GM10847 (cell line): Measurements from ENCODE around the gene ARTN.

Experiments used
- POLR2A ChIP-seq: IDR thresholded peaks from 2 replicates; pipeline ENCODE4 v1.6.1; 2011; ENCODE audit not compliant: insufficient read length; ENCODE audit errors: extremely low read depth

ARTN gene

DNA sequence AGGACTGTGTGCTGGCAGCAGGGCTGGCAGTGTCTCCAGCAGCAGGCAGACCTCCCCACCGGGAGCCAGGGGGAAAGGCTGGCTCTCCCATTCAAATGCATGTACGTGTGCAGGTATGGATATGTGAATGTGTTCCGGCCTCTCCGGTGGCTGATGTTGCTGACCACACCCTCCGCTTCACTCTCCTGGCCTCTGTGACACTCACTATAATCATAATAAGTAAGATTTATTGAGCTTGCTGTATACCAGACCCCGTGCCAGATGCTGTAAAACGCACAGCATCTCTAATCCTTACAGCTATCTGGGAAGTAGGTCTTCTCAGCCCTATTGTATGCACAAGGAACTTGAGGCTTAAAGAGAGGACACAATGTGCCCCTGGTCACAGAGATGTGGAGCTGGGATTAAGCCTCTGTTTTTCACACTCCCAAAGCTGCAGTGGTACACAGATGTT is 20.5 kb upstream of the ARTN start:
- TF ChIP-seq POLR2A: no peak

DNA sequence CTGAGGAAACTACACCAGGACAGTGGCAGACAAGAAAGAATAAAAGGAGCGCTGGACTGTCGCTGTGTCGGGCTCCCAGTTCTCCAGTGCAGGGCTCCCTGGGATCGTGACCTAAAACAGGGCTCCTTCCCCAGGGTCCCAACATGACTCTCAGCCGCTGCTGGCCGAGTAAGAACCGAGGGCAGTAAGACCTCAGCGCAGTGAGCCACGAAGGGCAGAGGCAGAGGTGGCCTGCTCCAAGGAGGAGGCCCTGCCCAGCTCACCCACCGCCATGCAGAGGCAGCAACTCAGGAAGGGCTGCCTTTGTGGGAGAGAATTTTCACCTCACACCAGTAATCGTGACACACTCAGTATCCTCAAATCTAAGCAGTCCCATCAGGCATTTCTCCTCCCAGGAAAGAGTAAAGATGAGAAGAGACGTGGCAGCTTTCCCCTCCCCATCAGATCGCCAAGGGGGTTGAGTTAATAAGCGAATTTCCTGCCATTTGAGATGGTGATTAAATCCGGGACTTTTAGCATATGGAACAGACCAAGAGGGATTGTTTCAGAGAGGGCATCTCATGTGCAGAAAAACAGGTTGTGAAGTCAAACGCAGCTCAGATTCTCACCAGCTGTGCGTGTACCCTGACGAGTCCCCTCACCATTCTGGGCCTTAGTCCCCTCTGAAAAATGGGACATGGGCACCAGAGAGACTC is 19.8 kb upstream of the ARTN start:
- TF ChIP-seq POLR2A: no peak

DNA sequence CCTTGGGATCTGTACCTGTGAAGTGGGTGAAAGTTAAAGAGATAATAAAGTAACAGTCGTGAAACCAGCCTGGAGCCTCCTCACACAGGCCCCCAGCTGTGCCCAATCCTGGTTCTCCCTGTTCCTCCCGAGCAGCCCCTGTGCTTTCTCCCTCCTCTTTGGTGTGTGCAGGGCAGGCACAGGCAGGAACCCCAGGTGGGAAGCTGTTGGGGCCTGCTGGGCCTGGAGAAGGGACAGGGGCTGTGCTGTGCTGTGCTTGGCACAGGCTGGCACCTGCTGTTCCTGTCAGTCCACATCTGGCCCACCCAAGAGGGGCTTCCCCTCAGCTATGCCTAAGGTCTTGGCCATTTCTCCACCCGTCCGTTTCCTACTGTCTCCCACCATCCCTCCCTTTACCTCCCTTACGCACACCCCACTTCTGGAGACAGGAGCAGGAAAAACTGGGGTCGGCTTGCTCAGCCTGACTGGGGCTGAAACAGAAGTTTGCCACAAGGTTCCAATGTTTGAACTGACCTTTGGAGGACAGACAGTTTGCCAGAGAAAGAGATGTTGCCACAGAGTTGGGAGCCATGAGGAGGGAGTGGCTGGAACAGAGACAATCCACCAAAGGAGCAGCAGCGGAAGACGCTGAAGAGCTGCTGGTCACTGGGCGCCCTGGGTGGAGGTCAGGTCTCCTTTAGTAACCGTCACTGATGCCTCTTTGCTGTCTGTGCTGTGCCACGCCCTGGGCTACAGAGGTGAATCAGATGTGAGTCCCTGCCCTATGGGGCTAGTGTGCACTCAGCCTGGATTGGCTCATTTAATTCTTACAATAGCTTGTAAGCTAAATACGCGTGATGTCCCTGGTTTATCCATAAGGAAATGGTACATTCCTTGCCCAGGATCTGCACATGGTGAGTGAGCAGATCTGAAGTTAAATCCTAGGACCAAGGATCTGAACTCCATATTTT is 18.8 kb upstream of the ARTN start:
- TF ChIP-seq POLR2A: no peak

DNA sequence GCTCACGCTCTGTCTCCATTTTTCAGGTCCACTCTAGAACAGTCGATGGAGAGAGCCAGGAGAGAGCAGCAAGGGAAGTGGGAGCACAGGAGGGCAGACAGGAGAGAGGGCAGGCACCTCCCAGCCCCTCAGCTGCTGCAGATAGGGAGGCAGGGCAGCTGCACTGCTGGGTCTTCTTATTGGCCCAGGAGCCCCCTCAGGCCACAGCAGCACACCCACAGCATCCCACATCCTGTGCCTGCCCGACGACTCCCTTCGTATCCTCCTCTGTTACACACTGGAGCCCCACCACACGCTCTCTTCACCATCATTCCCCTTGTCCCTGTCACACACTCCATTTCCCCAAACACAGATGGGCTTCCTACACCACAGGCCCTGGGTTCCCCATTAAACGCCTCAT is 13.7 kb upstream of the ARTN start:
- TF ChIP-seq POLR2A: no peak

DNA sequence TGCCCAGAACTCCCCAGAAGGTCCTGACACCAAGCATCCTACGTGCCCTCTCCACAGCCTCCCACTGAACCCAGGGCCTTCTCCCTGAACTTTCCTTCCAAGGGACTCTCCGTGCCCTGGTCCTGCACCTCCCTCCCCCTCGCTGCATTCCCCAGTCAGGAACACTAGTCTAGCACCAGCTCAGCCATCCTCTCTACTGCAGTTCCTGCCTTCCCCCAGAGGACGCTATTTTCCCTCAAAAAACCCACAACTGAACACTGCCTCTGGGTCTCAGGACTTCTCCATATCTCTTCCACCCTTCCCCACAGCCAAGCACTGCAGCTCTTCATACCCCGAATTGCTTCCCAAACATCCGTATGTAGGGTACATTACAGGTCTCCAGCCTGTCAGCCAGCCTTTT is 12.6 kb upstream of the ARTN start:
- TF ChIP-seq POLR2A: no peak

DNA sequence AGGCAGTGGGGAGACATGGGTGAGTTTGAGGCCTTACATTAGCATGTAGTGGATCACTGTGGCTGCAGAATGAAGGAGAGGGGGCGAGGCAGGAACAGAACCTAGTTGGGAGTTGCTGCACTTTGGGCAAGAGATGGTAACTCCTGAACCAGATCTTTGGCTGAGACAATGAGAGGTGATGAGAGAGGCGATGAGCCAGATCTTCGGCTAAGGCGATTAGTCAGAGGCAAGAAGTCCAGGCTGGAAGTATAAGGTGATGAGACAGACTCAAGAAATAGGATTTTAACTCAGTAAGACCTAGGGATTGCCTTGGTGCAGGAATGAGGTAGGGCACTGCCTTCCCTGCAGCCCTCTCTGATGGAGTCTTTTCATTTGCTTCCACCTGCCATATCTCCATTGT is 9.1 kb upstream of the ARTN start:
- TF ChIP-seq POLR2A: no peak

DNA sequence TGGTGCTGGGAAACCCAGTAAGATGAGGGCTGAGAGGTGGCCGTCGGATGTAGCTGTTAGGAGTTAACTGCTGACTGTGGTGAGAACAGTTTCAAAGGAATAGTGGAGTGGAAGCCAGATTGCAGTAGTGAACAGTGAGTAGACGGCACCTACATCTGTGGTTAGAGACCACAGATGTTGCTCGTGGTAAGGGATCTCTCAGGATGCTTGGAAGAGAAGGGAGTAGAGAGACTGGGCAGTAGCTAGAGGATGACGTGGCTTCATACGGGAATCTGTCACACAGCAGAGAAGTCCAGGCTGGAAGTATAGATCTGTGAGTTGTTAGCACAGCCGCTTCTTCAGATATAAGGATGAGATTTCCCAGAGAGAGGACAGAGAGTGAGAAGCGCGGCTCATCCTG is 7.8 kb upstream of the ARTN start:
- TF ChIP-seq POLR2A: no peak

DNA sequence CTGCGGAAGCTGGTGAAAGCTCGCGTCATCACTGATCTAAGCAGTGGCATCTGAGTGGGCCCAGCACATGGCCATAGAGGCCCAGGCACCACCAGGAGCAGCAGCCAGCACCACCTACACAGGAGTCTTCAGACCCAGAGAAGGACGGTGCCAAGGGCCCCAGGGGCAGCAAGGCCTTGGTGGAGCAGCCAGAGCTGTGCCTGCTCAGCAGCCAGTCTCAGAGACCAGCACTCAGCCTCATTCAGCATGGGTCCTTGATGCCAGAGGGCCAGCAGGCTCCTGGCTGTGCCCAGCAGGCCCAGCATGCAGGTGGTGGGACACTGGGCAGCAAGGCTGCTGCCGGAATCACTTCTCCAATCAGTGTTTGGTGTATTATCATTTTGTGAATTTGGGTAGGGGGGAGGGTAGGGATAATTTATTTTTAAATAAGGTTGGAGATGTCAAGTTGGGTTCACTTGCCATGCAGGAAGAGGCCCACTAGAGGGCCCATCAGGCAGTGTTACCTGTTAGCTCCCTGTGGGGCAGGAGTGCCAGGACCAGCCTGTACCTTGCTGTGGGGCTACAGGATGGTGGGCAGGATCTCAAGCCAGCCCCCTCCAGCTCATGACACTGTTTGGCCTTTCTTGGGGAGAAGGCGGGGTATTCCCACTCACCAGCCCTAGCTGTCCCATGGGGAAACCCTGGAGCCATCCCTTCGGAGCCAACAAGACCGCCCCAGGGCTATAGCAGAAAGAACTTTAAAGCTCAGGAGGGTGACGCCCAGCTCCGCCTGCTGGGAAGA is 3.2 kb upstream of the ARTN start:
- no peak for TF ChIP-seq POLR2A

DNA sequence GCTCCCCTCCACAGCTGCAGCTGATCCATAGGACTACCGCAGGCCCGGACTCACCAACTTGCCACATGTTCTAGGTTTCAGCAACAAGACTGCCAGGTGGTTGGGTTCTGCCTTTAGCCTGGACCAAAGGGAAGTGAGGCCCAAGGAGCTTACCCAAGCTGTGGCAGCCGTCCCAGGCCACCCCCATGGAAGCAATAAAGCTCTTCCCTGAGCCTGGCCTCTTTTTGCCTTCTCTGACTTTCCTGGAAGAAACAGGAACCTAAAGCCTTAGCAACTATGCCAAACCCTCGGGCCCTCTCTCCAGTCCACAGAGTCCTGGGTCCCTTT is 2.7 kb upstream of the ARTN start:
- TF ChIP-seq POLR2A: no peak

DNA sequence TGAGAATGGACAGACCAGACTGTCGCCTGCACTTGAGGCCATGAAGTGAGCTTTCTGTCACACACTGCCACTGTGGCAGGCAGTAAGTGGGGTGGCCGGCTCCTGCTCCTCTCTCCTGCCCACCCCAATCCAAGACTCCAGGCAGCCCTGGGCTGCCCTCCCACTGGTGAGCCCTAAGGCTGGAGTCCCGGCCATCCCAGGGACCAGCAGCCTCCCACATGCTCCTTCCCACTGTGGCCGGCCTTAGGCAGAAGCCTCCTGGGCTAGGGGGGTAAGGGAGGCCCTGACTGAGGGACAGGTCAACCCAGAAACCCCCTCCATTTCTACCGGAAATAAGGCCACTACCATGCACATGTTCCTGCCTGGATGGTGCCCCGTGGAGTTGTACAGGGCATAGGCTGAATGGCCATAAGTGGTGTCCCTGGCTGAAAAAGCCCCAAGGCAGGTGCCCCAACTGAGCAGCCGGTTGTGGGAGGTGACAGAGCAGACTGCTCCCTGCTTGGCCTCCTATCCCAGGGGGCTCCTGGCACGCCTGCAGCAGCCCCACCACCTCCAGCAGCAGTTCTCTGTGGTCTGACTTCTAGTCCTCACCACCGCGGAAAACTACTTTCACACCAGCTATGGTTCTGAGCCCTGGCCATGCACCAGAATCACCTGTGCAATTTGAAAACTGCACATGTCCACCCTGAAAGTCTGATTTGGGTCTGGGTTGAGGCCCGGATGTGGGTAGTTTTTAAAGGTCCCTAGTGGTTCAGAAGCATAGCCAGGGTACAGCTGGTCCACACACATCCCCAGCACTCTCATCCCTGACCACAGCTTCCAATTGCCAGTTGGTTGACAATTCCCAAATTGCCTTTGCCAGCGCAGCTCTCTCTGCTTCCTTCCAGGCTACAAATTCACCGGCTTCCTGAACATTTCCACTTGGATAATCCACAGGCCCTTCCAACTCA is 1.6 kb upstream of the ARTN start:
- TF ChIP-seq POLR2A: no peak

DNA sequence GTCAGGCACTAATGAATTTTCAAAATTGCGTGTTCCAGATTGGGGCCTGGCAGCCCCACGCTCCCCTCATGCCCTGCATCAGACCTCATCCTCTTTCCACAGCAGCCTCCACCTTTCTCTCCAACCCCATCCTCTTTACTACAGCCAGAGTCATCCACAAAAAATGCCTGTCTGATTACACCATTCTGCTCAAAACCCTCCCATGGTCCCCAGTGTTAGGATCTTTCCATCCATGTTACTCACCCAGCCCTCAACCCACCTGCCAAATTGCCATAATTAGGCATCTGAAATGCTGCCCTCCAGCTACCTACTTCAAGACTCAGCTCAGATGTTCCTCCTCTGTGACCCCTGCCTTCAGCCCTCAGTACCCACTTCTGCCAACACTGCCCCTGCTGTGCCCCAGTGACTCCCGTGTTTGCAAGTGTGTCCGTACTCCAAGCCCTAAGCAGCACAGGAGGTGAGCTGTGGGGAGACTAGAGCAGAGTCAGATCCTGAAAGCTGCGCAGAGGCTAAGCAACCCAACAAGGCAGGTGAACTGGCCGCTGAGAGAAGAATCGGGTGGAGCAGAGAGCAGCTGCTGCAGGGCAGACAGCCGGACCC is 715 bp upstream of the ARTN start:
- TF ChIP-seq POLR2A: no peak

DNA sequence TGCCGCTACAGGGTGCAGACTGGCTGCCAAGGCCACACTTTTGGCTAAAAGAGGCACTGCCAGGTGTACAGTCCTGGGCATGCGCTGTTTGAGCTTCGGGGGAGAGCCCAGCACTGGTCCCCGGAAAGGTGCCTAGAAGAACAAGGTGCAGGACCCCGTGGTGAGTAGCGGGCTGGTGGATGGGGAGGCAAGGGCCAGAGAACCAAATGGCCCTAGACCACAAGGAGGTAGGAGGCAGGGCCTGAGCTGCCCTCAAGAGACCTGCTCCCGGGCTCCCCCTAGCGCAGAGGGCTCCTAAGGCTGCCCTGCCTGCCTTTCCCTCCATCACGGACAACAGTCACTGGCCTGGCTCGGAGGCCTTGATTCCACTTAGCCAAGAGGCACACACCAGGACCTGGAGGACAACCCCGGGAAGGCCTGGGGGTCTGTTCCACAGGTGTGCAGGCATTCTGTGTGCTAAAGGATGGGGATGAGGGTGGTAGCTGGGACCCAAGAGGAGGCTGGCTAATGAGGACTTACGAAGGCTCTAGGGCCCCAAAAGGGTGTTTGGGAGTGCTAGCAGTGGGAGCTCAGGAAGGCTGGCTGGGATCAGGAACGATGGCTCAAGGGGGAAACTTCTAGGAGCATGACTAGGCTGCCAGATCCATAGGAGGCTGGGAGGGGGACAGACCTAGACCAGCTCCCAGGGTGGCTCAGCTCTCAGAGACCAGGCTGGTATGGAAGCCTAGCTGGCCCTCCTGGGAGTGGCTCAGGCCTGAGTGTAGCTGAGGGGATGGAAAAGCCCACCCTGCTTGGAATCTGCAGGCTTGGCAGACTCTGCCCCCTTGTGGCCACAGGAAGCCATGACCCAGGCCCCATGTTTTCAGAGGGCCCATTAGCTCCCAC is 742 bp downstream of the ARTN start:
- no peak for TF ChIP-seq POLR2A

DNA sequence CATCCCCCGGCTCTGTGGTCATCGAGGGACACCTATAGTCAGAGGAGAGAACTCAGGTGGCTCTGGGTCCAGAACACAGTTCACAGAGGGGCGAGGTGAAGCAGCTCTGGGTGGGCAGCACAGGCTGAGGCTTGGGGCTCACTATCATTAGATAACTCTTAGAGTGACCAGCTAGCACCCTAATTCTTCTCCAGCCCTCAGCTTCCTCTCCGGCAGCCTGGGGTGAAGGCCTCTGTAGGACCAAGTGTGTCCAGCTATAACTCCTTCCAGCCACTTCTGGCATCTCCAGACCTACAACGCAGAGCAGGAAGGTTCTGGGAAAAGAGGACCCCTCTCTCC is 1.4 kb downstream of the ARTN start:
- TF ChIP-seq POLR2A: no peak

DNA sequence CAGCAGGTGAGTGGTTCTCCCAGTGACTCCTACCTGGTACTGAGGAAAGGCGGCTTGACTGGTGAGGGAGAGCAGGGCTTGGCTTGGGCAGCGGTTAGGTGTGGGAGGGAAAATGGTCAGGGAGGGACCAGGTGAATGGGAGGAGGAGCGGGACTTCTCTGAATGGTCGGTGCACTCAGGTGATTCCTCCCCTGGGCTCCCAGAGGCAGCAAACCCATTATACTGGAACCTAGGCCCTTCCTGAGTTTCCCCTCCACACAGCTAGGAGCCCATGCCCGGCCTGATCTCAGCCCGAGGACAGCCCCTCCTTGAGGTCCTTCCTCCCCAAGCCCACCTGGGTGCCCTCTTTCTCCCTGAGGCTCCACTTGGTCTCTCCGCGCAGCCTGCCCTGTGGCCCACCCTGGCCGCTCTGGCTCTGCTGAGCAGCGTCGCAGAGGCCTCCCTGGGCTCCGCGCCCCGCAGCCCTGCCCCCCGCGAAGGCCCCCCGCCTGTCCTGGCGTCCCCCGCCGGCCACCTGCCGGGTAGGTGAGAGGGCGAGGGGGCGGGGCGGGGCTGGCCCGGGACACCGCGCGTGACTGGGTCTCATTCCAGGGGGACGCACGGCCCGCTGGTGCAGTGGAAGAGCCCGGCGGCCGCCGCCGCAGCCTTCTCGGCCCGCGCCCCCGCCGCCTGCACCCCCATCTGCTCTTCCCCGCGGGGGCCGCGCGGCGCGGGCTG is 2.3 kb downstream of the ARTN start:
- TF ChIP-seq POLR2A: no peak
